HG02943 (cell line): Measurements from ENCODE around the gene TAS2R8.

Source experiments
- ATAC-seq: cut with Tn5 transposase; IDR thresholded peaks from one replicate; pipeline ENCODE4 v1.9.1; 2021; ENCODE audit warnings: mild to moderate bottlenecking, low read depth, moderate library complexity; ENCODE audit not compliant: unreplicated experiment

TAS2R8 gene

DNA sequence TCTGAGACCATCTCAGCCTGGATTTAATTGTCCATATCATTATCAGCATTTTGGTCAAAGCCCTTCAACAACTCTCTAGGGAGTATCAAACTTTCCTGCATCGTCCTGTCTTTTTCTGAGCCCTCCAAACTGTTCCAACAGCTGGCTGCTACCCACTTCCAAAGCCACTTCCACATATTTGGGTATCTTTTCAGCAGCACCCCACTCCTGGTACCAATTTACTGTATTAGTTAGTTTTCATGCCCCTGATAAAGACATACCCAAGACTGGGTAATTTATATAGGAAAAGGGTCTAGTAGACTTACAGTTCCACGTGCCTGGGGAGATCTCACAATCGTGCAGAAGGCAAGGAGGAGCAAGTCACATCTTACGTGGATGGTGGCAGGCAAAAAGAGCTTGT is 50.9 kb downstream of the TAS2R8 start:
- no peak for ATAC-seq
